ENCODE measurements around the gene CECR2.

- TF ChIP-seq CTCF (IDR thresholded peaks at IDR 0.05) (no peak), POLR2A (IDR thresholded peaks at IDR 0.05) (no peak), EP300 (IDR thresholded peaks at IDR 0.05) (no peak)
Observed at GRCh38 chr22:17481424-17481823, 112.2 kb downstream of the CECR2 start.
